ENCODE results near the gene TRO.

DNA sequence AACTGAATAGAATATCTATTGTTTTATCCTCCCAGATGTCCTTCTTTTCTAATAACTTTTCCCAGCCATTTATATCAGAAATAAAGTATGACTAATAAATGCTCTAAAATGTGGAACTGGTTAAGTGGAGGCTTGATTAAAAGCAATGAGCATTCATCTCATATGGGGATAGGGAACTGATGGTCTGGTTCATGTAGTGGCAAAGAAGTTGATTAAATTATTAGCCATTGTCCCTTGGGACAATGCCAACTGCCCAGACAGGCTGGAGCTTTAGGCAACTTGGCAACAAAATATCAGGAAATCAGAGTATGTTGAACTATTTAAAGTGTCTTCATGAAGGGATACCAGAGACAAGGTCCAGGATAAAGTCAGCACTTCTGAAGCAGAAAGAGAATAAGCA lies 24.2 kb downstream of the TRO start:
- TF ChIP-seq, protein P1, sequence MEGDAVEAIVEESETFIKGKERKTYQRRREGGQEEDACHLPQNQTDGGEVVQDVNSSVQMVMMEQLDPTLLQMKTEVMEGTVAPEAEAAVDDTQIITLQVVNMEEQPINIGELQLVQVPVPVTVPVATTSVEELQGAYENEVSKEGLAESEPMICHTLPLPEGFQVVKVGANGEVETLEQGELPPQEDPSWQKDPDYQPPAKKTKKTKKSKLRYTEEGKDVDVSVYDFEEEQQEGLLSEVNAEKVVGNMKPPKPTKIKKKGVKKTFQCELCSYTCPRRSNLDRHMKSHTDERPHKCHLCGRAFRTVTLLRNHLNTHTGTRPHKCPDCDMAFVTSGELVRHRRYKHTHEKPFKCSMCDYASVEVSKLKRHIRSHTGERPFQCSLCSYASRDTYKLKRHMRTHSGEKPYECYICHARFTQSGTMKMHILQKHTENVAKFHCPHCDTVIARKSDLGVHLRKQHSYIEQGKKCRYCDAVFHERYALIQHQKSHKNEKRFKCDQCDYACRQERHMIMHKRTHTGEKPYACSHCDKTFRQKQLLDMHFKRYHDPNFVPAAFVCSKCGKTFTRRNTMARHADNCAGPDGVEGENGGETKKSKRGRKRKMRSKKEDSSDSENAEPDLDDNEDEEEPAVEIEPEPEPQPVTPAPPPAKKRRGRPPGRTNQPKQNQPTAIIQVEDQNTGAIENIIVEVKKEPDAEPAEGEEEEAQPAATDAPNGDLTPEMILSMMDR (IDR thresholded peaks at IDR 0.05) = no peak
- no peak for TF ChIP-seq POLR2AphosphoS5 (IDR thresholded peaks at IDR 0.05)

Measured in prostate gland (tissue), 2 donors.